ENCODE results near the gene DVL3.
"Not testable (repeated sequence)": the region's sequence is repeated elsewhere in the genome, so short reads cannot be mapped to it uniquely, and the experiment has no call there.

DVL3 gene

DNA sequence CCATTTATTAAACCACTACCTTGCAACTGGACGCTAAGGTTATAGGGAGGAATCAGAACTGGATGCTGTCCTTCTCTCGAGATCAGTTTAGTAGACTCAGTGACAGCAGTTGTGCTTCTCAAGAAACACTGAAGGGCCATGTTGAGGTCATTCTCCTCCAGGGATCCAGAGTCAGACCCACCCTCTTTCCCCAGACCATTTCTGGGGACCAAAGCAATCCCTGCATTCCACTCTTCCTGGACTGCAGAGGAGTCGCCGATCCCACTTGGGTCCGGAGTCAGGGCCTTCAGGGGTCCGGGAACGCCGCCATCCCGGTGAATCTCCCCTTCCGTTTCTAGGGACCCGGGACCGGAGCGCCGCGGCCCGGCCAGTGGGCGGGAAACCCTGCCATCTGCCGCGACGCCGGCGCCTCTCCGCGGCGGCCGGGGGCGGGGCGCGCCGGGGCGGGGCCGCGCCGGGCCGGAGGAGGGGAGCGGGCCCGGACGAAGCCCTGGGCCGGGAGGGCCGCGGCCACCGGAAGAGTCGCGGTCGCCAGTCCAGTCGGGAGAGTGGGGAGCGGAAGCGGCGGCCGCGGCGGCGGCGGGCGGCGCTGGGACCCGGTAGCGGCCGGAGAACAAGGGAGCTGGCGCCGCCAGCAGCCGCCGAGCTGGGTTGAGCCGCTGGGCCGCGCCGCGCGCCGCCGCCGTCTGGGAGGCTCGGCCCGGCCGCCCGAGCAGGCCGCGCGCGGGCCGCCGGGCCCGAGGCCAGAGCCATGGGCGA is at the start of gene DVL3:
Gene DVL3 (plus strand): TSS at position 493 of the 759 bp plus-strand sequence. CDS start 259 bp downstream, at position 752.
- DNase-seq = peak; percentile 26

DNA sequence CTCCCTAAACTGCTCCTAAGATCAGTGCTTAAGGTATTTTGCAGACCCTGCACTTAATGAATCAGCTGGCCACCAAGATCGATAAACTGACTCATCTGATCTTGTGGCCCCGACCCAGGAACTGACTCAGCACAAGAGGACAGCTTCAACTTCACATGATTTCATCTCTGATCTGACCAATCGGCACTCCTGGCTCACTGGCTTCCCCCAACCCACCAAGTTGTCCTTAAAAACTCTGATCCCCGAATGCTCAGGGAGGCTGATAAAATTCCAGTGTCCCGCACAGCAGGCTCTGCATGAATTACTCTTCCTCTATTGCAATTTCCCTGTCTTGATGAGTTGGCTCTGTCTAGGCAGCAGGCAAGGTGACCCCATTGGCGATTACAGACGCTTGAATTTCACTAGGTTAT is 44.9 kb upstream of the DVL3 start:
- DNase-seq = no peak

DNA sequence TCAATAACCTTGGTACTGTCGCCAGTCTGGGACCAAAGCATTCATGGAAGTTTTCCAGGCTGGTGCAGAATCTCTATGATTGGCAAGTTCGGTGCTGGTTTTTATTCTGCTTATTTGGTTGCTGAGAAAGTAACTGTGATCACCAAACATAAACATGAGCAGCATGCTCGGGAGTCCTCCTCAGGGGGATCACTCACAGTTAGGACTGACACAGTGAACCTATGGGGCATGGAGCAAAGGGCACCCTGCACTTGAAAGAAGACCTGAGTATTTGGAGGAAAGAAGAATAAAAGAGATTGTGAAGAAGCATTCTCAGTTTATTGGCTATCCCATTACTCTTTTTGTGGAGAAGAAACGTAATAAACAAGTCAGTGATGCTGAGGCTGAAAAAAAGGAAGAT is 39.2 kb upstream of the DVL3 start:
- DNase-seq = no peak

DNA sequence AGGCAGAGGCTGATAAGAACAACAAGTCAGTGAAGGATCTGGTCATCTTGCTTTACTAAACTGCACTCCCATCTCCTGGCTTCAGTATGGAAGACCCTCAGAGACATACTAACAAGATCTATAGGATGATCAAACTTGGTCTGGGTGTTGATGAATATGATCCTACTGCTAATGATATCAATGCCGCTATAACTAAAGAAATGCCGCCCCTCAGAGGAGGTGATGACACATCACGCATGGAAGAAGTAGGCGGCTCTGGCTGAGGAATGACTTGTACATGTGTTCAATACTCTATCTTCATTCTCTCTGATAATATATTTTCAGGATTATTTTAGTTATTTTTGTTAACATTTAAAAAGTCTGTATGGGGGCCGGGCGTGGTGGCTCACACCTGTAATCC is 37.5 kb upstream of the DVL3 start:
- DNase-seq = no peak

DNA sequence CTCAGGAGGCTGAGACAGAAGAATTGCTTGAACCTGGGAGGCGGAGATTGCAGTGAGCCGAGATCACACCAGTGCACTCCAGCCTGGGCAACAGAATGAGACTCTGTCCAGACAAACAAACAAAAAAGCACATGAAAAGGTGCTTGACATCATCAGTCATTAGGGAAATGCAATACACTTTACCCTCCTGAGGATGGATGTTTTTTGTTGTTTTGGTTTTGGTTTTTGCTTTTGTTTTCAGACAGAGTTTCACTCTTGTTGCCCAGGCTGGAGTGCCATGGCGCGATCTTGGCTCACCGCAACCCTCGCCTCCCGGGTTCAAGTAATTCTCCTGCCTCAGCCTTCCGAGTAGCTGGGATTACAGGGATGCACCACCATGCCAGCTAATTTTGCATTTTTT is 34.1 kb upstream of the DVL3 start:
- DNase-seq = not testable (repeated sequence)

DNA sequence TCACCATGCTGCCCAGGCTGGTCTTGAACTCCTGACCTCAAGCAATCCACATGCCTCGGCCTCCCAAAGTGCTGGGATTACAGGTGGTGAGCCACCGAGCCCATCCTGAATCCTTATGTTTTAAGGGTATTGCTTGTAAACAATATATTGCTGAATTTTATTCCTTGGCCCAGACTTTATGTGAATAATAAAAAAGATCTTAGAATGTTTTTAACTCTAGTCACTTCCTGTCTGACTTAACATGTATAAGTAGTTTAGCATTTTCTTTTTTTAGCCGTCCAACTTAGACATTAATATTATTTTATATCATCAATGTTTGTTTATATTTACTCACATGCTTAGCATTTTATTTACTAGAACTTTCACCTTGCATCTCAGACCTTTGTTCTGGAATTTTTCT is 29.2 kb upstream of the DVL3 start:
- no peak for DNase-seq

DNA sequence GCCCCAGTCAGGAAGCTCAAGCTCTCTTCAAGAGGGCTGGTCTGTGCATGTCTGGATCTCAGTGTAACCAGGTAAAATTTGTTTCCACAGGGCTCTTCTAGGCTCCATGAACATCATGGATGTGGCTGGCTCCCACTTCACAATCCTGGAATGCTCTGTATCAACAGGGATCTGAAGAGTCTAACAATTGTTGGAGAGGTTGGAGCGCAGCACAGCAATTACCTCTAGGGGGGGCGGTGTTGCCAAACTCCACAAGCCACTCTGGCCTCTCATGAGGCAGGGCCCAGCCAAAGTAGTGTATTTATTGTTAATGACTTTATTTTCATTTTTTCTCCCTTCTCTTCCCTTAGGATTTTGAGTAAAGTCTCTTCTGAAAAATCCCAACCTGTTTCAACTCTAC is 26.2 kb upstream of the DVL3 start:
- no peak for DNase-seq

DNA sequence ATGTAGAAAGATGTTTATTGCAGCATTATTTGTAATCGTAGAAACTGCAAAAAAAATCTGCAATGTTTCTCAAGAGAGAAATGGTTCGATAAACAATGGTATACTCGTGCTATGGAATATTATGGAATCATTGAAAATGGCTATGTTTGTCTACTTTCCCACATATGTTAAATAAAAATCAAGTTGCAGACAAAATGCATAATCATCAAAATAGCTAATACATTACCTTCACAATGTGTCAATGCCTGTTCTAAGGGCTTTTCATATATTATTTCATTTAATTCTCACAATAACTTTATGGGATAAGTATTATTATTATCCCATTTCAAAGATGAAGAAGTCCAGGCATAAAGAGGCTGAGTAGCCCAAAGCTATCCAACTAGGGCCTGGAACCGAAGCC is 22.2 kb upstream of the DVL3 start:
- DNase-seq = no peak

DNA sequence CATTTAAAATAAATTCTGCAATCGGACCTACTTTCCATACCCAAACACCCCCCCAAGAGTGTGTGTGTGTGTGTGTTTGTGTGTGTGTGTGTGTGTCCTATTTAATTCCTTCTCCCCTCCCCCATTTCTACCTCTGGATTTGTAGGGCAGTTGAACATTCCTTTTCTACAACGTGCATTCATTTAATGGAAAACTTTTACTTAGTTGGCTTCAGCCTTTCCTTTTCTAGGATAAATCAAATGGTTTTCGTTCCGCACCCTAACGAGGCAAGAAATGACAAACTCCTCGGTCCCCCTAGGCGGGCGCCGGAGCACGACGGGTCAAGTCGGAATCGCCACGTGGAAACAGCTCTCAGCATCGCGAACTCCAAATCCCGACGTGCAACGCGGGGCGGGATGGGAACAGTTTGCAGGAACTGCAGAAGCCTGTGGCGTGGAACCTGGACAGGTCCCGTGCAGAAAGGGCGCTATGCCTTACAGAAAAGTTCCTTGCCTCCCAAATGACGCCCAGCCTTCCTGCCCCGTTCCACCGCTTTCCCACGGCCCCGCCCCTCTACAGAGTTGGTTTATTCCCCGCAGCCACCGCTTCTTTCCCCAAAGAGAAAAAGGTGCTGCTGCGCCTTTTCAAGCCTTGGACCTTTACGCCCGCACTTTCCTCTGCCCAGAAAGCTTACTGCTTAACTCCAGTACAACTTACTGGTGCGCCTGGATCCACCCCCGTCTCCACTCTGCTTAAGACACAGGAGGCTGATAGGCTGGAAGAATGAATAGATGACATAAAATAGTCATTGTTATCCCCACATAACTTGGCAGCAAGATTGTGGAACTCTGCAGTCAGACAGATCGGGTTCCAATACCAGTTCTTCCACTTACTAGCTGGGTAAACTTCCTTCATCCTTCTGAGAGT is 21.1 kb upstream of the DVL3 start:
- DNase-seq = peak; percentile 83

DNA sequence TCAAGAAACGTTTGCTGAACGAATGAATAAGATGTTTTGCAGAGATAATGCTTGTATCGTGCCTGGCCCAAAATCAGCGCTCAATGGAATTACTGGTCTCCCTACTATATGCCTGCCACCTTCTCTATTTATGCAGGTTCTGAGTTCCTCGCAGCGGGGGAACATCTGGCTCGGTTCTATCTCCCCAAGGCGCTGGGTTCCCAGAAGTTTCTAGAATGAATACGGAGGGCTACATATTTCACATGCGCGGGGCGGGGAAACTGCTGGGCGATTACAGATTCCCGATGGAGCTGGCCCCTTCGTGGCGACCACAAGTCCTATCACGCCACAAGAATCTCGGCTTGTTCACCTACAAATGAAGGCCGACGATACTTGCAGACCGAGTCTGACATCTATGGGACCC is 20.4 kb upstream of the DVL3 start:
- DNase-seq = no peak

DNA sequence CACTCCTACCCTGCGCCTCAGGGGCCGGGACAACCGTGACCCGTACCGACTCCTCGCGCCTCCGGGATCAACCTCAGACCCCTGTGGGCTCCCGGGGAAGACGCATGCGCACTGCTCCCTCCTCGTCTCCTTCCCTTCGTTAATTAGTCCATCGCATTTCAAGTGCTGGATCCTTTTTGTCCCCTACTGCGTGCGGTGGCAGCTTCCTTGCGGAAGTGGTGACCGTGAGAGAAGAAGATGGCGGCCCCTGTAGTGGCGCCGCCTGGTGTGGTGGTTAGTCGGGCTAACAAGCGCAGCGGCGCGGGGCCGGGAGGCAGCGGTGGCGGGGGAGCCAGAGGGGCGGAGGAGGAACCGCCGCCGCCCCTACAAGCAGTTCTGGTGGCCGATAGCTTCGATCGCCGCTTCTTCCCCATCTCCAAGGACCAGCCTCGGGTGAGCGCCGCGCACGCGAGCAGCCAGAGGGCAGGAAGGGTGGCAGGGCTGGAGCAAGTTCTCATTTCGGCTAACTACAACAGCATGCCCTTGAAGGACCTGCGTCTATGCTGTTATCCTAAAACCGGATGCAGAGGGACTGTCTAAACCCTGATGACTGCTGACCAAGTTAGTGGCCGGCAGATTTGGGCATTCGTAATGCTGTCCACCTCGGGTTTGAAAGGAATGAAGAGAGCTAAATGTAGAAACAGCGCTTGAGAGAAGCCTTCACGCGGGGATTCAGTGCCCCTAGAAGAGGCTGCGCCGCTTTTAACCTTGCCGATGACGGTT is 19.8 kb upstream of the DVL3 start, which contains the start of gene EIF2B5:
Gene EIF2B5 (plus strand): TSS at position 210 of the 762 bp plus-strand sequence. CDS start 28 bp downstream, at position 238.
- DNase-seq = peak; percentile 92

DNA sequence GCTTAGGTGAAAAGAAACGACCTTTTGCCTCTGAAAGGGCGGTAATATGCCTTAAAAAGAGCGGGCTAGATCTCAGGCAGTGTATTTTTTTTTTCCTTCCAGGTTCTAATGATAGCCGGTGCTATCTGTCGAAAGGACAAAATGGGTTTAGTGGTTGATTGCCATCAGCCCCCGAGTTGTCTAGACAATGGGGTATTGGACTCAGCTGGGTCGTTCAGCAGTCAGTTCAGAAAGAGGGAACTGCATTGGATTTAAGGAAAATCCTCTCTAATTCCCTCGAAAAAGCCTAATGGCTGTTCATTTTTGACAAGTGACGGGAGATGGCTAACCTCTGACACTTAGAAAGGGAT is 19.3 kb upstream of the DVL3 start:
- DNase-seq = no peak

DNA sequence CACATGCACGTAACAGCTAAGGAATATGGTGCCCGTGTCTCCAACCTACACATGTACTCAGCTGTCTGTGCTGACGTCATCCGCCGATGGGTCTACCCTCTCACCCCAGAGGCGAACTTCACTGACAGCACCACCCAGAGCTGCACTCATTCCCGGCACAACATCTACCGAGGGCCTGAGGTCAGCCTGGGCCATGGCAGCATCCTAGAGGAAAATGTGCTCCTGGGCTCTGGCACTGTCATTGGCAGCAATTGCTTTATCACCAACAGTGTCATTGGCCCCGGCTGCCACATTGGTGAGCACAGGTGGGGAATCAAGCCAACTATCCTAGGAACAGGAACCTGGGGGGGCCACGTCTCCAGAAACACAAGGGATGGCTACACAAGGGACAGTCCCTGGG is 14.7 kb upstream of the DVL3 start:
- no peak for DNase-seq

DNA sequence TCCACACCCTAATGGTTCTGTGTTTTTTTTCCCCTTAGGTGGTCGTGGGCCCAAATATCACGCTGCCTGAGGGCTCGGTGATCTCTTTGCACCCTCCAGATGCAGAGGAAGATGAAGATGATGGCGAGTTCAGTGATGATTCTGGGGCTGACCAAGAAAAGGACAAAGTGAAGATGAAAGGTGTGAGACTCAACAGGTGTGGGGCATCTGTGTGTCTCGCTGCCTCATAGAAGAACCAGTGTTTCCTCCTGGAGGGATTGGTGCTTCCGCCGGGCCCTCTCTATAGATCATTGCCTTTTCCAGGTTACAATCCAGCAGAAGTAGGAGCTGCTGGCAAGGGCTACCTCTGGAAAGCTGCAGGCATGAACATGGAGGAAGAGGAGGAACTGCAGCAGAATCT is 13.0 kb upstream of the DVL3 start:
- DNase-seq = no peak

DNA sequence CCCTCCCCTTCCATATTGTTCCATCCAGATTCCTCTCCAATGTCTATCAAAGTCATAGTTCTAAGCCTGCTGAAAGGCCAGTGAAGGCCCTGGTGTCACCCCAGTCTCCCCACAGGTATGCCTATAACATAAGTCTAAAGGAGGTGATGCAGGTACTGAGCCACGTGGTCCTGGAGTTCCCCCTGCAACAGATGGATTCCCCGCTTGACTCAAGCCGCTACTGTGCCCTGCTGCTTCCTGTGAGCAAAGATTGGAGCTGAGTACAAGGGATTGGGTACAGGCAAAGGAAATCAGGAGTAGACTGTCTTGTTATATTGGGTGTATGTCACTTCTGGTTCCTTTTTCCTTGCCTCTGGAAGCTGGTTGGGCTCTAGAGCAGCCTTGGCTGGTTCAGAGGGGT is 11.8 kb upstream of the DVL3 start:
- no peak for DNase-seq

DNA sequence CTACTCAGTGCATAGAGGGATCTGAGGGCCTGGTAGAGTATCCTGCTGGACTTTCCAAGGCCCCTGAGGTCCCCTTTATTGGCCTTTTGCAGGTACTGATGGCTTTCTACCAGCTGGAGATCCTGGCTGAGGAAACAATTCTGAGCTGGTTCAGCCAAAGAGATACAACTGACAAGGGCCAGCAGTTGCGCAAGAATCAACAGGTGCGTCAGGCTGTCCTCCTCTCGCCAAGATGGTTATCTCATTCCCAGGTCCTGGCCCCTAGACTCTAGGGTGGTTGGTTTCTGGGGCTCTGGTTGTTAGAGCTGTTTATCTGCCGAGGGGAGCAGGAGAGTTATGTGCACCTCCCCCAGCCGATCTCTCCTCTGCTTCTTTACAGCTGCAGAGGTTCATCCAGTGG is 10.7 kb upstream of the DVL3 start:
- DNase-seq = no peak

DNA sequence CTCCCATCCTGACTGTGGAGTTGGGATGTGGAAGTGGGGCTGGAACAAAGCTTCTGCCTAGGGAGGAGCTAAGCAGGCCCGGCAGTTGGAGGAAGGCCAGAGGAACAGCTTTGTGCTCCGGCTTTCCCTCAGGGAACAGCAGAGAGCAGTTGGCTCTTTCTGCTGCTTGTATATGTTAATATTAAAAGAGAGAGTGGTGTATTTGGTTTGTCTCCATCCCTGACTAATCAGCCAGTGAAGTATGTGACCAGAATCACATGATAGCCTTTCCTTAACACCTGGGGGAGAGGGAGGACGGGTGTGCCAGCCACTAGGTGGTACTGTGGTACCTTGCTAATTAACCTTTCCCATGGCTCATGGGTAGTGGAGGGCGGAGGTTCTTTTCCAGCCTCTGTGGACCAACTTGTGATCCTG is 10.1 kb upstream of the DVL3 start:
- peak; percentile 54 for DNase-seq

DNA sequence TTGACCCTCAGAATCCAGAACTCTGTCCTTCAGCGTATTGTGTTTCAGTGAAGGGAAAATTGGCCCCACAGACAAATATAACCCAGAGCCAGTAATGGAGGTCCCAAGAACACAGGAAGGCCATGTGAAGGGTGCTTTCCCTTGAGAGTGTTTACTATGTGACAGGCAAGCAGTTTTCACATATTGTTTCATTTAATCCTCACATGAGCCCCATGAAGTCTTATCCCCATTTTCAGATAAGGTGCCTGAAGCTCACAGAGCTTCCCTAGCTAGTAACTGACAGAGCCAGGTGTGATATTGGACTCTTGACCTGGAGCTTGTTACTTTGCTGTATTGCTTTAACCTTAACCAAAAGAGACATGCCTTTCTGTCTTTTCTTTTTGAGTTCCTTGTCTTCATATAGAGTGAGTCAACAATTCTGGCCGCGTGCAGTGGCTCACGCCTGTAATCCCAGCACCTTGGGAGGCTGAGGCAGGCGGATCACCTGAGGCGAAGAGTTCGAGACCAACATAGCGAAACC is 9.4 kb upstream of the DVL3 start:
- no peak for DNase-seq

DNA sequence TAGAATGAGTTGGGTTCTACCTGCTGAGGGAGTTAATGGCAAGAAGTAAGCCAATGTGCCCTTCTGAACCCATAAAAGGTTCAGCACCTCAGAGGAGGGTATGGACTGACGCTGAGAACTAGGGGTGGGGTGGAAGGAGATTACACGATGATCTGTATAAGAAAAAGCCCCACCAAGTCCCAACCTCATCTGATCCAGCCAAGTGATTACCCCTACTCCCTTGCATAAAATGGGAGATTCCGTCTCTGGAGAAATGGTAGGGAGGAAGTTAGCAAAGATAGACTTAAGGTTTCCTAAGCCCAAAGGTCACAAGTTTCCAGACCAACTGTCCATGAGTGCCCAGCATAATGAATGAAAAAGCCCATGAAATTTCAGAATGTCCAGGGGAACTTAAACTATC is 7.1 kb upstream of the DVL3 start:
- no peak for DNase-seq

DNA sequence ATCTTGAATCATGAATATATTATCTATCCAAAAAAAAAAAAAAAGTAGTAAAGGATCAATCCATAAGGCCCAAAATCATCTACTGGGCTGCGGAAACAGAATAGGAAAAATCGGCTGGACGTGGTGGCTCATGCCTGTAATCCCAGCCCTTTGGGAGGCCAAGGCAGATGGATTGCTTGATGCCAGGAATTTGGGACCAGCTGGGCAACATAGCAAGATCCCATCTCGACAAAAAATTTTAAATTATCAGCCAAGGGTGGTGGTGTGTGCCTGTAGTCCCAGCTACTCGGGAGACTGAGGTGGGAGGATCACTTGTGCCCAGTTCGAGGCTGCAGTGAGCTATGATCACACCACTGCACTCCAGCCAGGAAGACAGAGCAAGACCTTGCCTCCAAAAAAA is 6.1 kb upstream of the DVL3 start:
- DNase-seq = no peak

DNA sequence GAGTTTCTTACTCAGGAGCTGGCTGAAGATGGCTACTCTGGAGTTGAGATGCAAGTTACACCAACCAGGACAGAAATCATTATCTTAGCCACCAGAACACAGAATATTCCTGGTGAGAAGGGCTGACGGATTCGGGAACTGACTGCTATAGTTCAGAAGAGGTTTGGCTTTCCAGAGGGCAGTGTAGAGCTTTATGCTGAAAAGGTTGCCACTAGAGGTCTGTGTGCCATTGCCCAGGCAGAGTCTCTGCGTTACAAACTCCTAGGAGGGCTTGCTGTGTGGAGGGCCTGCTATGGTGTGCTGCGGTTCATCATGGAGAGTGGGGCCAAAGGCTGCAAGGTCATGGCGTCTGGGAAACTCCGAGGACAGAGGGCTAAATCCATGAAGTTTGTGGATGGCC is 5.4 kb upstream of the DVL3 start:
- DNase-seq = not testable (repeated sequence)

DNA sequence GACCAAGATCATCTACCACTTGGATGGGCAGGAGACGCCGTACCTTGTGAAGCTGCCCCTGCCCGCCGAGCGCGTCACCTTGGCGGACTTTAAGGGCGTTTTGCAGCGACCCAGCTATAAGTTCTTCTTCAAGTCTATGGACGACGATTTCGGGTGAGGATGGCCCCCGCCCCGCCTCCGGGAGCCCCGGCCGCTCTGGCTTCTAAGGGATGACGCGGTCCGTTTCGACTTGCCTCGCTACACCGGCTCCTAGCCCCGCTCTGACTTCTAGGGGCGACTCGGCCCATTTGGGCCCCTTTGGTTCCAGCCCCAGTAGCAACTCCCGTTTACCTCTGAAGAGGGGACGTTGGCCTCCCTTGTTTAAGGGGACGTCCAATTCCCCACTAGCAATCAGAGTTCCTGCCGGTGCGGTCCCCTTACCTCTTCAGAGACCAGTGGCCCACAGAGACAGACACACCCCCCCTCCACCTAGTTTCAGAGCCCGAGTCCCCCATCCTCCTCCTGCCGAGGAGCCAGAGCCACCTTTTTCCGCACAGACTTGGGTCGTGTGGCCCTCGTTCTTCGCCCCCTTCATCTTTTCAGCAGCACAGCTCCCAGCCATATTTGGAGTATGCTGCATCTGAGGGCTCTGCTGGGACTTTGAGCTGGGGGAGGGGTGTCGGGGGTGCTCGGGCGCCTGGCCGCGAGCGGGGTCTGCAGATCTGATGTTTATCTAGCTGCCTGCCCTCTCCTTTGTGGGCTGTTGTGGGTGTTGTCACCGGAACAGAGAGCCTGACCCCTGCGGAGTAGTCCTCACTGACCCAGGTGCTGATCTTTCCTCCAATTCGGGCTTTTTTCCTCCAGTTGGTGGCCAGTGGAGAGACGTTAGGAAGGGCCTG is 706 bp downstream of the DVL3 start:
- DNase-seq = no peak
